Measurements from ENCODE around the gene FBXW5.

GRCh38 chr9:136902259-136902821 is 42.2 kb downstream of the FBXW5 start:
- TF ChIP-seq CTCF (IDR thresholded peaks at IDR 0.05) (no peak), POLR2A (IDR thresholded peaks at IDR 0.05) (no peak), POLR2AphosphoS5 (IDR thresholded peaks at IDR 0.05) (peak in 2 of 3 donors; percentile 14 to 15)

Data from breast epithelium (tissue), 3 donors.